Measurements from ENCODE around the gene UGT2A3.

The UGT2A3 gene

GRCh38 chr4:68909385-68909784 lies 42.2 kb downstream of the UGT2A3 start:
- DNase-seq, result no peak

DNA sequence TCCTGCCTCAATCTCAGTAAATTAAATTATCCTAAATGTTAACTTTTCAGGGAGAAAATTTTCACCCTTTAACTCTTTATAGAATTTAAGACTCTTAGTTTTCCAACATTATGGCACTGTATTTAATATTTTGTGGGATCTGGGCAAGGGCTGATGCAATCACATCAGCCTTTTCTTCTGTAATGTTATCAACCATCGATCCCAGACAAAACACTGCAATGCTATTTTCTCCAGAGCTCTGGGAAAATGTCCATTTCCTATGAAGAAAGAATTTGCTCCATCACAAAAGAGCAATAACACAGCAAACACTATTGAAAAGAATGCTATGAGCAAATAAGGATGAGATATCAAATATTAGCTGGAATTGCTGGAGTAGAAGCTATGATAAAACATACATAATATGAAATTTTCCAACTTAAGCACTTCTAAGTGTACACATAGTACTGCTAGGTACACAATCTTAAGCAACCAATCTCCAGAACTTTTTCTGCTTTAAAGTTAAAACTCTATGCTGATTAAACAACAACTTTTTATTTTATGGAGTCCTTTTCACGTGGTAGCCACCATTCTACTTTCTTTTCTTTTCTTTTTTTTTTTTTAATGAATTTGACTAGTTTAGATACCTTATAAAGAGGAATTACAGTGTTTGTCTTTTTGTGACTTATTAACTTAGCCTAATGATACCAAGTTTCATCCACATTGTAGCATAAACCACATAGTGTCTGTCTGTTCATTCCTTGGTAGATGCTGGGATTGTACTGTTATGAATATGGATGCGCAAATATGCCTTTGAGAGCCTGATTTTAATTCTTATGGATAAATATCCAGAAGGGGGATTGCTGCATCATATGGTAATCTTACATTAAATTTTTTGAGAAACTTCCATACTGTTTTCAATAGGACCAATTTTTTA lies 43.6 kb downstream of the UGT2A3 start:
- no peak for DNase-seq

DNA sequence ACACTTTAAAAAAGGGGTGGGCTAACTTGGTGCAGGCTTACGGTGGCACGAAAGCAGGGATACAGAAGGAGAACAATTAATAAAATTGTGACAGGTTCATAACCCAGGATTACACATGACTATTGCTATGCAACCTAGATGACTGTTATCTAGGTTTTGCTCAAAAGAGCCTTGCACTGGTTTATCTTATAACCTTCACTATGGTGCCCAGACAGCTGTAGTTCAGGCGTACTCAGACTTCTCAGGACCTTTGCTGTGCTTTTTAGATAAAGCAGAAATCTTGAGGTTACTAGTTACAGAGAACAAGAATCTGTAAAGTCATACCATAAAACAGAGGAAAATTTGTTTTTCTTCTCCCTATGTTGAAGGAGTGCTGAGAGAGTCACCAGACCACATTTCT lies 44.4 kb downstream of the UGT2A3 start:
- no peak for DNase-seq

GRCh38 chr4:68906780-68907137 lies 44.8 kb downstream of the UGT2A3 start:
- no peak for DNase-seq

GRCh38 chr4:68905939-68906779 lies 45.4 kb downstream of the UGT2A3 start:
- DNase-seq, result peak; percentile 64

- DNase-seq, result no peak
These were observed 46.0 kb downstream of the UGT2A3 start for GRCh38 chr4:68905598-68905938.

- DNase-seq, result peak; percentile 28
These were observed 46.8 kb downstream of the UGT2A3 start for GRCh38 chr4:68904786-68905185.

GRCh38 chr4:68896749-68897148 lies 54.9 kb downstream of the UGT2A3 start:
- no peak for DNase-seq

GRCh38 chr4:68895561-68896198 lies 55.9 kb downstream of the UGT2A3 start:
- no peak for DNase-seq

DNA sequence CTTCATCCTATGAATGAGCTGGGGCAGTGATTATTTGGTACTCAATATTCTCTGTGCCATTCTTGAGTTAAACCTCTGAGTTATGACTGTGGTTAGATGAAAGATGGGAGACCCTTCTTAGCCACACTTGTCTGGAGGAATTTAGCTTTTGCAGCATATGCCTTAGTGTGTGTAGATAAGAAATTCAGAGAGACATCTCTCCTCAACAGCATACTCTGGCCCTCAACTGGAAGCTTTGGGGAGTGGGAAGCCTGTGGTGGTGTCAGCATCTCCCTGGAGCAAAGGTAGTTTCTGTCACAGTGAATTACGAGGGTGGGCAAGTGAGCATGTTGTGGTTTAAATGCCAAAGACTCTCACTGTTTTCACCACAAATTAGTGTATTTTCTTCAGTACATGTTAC lies 58.7 kb downstream of the UGT2A3 start:
- DNase-seq, result no peak

DNA sequence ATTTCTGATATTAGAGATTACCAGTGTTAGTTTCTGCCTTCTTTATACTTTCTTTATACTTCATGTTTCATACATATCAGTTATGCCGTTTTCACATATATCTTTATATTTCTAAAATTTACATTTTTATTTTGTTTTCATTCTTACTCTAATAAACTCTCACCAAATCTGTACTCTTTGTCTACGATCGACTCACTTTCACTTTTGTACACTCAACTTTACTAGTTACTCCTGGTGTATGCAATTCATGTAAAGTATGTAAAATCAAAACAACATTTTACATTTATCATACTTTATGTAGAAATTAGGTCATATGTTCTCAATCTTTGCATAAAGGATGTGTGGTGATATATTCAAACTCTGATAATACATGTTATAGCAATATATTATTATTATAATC lies 59.9 kb downstream of the UGT2A3 start:
- no peak for DNase-seq

GRCh38 chr4:68885545-68885944 lies 66.1 kb downstream of the UGT2A3 start:
- DNase-seq, result no peak

DNA sequence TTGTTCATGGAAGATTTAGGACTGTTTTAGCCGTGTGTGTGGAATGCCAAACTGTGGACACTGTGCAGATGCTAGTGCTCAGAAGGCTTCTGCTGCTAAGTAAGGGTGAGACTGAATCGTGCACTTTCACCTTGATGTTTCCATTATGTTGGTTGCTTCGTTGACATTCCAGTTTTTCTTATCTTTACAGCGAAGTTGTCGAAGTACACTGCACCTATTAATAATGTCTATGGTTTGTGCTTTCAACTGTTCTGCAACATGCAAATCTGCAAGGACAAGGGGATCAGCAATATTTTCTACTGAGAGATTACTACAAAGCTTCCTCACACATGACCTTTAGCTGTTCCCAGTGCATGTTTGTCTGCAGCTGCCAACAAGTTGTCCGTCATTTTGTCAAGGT lies 67.7 kb downstream of the UGT2A3 start:
- DNase-seq, result no peak

All from NCI-H2029 (cell line).